Effector memory CD4-positive, alpha-beta T cell (primary cell): ENCODE data around the gene UQCRH.
"Not testable (repeated sequence)": the region's sequence is repeated elsewhere in the genome, so short reads cannot be mapped to it uniquely, and the experiment has no call there.

Experiments
- DNase-seq, 3 donors: peaks; one replicate each; pipeline ENCODE4 v3.0.0-alpha.2; 2020
- H3K27ac ChIP-seq: 2 replicates; pipeline ENCODE4 v1.7.0; 2013; ENCODE audit warnings: mild to moderate bottlenecking, low read length, moderate library complexity; ENCODE audit not compliant: insufficient read depth, poor library complexity, severe bottlenecking
- H3K27me3 ChIP-seq: replicated peaks from 2 replicates; pipeline ENCODE4 v1.7.0; 2013; ENCODE audit warnings: mild to moderate bottlenecking, low read length; ENCODE audit not compliant: insufficient read depth, control insufficient read depth, poor library complexity, severe bottlenecking
- H3K36me3 ChIP-seq: 2 replicates; pipeline ENCODE4 v1.7.0; 2013; ENCODE audit warnings: mild to moderate bottlenecking, low read length, moderate library complexity; ENCODE audit not compliant: control insufficient read depth, insufficient read depth
- H3K4me1 ChIP-seq: 2 replicates; pipeline ENCODE4 v1.7.0; 2013; ENCODE audit warnings: low read length, mild to moderate bottlenecking; ENCODE audit not compliant: control insufficient read depth, insufficient read depth, poor library complexity, severe bottlenecking
- H3K4me3 ChIP-seq: 2 replicates; pipeline ENCODE4 v1.7.0; 2013; ENCODE audit warnings: low read length, low read depth, mild to moderate bottlenecking; ENCODE audit not compliant: insufficient read depth, poor library complexity, severe bottlenecking
- H3K9me3 ChIP-seq: 2 replicates; pipeline ENCODE4 v1.7.0; 2013; ENCODE audit warnings: mild to moderate bottlenecking, low read length, moderate library complexity; ENCODE audit not compliant: control insufficient read depth

The UQCRH gene

DNA sequence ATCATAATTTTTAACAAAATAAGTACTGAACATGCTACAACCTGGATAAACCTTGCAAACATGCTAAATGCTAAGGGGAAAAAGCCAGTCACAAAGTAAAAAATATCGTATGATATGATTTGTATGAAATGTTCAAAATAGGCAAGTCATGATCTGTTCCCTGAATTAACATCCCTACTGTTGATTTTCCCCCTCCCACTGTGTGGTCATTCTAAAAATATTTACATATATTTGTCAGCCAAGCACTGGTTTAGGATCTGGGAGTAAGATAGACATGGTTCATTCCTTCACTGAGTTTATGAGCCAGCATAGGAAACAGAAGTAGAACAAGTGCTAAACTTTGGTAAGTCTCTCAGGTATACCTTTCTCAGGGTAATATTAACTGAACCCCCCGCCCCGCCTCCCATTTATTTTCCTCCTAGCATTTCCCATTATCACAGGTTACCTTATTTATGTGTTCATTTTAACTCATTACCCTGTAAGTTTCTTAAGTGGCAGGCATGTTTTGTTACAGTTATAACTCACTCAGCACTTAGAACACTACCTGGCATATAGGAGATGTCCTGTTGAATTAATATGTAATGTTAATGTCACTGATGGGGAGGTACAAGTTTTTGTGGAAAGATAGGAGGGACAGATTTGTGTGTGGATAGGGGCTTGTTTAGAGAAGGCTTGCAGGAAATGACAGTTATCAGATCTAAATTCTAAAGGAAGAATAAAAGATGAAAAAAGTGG is 12.3 kb downstream of the UQCRH start:
- Histone ChIP-seq H3K27me3 (no peaks in the 10 kb centered on the region), H3K36me3 (peaks cover 45% of the 10 kb centered on the region), H3K4me3 (no peak overlapping the region), H3K27ac (no peak overlapping the region), H3K9me3 (no peaks in the 10 kb centered on the region), H3K4me1 (no peaks in the 10 kb centered on the region)
- no peak for DNase-seq

DNA sequence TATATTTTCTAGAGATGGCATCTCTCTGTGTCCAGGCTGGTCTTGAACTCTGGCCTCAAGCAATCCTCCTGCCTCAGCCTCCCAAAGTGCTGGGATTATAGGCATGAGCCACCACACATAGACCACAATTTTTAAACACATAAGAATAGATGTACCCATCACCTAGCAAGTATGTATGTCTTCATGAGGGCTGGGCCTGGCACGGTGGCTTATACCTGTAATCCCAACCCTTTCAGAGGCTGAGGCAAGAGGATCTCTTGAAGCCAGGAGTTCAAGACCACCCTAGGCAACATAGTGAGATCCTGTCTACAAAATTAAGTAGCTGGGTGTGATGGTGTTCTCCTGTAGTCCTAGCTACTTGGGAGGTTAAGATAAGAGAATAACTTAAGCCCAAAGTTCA is 13.8 kb downstream of the UQCRH start:
- H3K27me3 ChIP-seq = no peaks in the 10 kb centered on the region
- H3K9me3 ChIP-seq = no peaks in the 10 kb centered on the region
- H3K27ac ChIP-seq = no peak overlapping the region
- DNase-seq = no peak
- H3K4me1 ChIP-seq = no peaks in the 10 kb centered on the region
- H3K36me3 ChIP-seq = peaks cover 31% of the 10 kb centered on the region
- H3K4me3 ChIP-seq = no peak overlapping the region

DNA sequence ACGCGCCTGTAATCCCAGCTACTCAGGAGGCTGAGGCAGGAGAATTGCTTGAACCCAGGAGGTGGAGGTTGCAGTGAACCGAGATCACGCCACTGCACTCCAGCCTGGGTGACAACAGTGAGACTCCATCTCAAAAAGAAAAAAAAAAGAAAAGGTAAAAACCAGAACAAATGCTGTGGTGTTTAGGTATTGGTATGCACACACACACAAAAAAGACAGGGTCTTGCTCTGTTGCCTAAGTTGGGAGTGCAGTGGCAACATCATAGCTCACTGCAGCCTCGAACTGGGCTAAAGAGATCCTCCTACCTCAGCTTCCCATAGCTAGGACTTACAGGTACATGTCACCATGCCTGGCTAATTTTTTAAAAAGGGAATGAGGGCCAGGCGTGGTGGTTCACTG is 15.8 kb downstream of the UQCRH start:
- H3K4me3 ChIP-seq, H3K27ac ChIP-seq, H3K9me3 ChIP-seq, DNase-seq, H3K4me1 ChIP-seq, H3K27me3 ChIP-seq: not testable (repeated sequence)
- peaks cover 18% of the 10 kb centered on the region for H3K36me3 ChIP-seq

DNA sequence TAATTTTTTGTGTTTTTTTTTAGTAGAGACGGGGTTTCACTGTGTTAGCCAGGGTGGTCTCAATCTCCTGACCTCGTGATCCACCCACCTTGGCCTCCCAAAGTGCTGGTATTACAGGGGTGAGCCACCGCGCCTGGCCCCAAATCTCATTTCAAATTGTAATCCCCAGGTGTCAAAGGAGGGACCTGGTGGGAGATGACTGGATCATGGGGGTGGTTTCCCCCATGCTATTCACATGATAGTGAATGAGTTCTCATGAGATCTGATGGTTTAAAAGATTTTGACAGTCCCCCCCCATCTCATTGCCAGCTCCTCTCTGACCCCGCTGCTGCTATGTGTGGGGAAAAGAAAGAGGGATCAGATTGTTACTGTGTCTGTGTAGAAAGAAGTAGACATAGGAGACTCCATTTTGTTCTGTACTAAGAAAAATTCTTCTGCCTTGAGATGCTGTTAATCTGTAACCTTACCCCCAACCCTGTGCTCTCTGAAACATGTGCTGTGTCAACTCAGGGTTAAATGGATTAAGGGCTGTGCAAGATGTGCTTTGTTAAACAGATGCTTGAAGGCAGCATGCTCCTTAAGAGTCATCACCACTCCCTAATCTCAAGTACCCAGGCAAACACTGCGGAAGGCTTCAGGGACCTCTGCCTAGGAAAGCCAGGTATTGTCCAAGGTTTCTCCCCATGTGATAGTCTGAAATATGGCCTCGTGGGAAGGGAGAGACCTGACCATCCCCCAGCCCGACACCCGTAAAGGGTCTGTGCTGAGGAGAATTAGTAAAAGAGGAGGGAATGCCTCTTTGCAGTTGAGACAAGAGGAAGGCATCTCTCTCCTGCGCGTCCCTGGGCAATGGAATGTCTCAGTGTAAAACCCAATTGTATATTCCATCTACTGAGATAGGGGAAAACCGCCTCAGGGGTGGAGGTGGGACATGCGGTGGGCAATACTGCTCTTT is 16.7 kb downstream of the UQCRH start:
- not testable (repeated sequence) for H3K27ac ChIP-seq, H3K36me3 ChIP-seq, H3K4me1 ChIP-seq, H3K4me3 ChIP-seq, DNase-seq, H3K27me3 ChIP-seq, H3K9me3 ChIP-seq

DNA sequence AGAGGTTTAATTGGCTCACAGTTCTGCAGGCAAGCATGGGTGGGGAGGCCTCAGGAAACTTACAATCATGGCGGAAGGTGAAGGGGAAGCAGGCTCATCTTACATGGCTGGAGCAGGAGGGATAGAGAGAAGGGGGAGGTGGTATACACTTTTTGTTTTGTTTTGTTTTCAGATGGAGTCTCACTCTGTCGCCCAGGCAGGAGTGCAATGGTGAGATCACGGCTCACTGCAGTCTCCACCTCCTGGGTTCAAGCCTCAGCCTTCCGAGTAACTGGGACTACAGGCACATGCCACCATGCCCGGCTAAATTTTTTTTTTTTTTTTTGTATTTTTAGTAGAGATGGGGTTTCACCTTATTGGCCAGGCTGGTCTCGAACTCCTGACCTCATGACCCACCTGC is 18.7 kb downstream of the UQCRH start:
- not testable (repeated sequence) for H3K4me1 ChIP-seq, H3K9me3 ChIP-seq, H3K4me3 ChIP-seq, H3K36me3 ChIP-seq, H3K27ac ChIP-seq, DNase-seq, H3K27me3 ChIP-seq

DNA sequence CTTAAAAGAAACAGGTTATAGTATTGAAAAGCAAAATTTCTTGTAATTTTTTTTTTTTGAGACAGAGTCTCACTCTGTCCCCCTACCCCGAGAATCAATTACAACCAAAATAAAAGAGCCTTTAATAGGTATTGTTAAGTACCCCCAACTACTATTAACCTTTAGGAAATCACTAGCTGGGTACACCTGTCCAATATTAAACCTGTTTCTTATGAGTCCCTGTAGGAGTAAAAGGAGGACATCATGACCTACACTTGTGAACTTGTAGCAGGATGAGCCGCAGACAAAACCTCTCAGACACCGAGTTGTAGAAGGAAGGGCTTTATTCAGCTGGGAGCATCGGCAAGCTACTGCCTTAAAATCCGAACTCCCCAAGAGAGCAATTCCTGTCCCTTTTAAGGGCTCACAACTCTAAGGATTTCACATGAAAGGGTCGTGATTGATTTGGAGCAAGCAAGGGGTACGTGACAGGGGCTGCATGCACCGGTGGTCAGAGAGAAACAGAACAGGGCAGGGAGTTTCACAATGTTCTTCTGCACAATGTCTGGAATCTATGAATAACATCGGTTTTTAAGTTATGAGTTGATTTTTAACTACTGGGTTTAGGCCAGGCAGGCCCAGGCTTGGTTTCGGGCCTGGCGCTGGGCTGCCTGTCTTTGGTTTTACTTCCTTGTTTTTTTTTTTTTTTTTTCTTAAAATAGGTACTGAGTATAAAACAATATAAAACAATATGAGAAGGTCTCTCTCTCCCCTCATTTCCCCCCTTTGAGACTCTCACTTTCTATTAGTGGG is 22.0 kb downstream of the UQCRH start:
- not testable (repeated sequence) for DNase-seq, H3K4me3 ChIP-seq, H3K9me3 ChIP-seq, H3K27me3 ChIP-seq, H3K36me3 ChIP-seq, H3K4me1 ChIP-seq, H3K27ac ChIP-seq

DNA sequence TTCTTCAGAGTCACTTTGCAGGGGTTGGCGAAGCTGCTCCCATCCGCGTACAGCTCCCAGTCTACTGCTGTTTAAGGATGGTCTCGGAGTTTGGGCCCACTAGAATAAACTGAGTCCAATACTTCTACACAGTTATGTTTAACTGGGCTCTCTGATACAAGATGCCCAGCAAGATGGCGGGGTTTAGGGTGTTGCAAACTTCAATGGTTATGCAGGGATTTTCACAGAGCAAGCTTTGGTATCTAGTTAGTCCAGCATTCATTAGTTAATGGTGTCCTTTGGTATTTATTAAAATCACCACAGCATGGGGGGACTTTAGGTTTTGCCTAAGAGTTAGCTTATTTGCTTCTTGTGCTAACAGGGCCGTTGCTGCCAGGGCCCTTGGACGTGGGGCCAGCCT is 24.7 kb downstream of the UQCRH start:
- H3K27me3 ChIP-seq = not testable (repeated sequence)

DNA sequence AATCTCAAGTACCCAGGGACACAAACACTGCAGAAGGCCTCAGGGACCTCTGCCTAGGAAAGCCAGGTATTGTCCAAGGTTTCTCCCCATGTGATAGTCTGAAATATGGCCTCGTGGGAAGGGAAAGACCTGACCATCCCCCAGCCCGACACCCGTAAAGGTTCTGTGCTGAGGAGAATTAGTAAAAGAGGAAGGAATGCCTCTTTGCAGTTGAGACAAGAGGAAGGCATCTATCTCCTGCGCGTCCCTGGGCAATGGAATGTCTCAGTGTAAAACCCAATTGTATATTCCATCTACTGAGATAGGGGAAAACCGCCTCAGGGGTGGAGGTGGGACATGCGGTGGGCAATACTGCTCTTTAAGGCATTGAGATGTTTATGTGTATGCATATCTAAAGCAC is 26.3 kb downstream of the UQCRH start:
- H3K4me3 ChIP-seq, H3K9me3 ChIP-seq, H3K27ac ChIP-seq, DNase-seq, H3K4me1 ChIP-seq, H3K36me3 ChIP-seq, H3K27me3 ChIP-seq: not testable (repeated sequence)

More for the DNA sequence above, 24.7 kb downstream of the UQCRH start:
- DNase-seq, H3K27ac ChIP-seq, H3K4me1 ChIP-seq, H3K36me3 ChIP-seq, H3K9me3 ChIP-seq, H3K4me3 ChIP-seq: not testable (repeated sequence)

DNA sequence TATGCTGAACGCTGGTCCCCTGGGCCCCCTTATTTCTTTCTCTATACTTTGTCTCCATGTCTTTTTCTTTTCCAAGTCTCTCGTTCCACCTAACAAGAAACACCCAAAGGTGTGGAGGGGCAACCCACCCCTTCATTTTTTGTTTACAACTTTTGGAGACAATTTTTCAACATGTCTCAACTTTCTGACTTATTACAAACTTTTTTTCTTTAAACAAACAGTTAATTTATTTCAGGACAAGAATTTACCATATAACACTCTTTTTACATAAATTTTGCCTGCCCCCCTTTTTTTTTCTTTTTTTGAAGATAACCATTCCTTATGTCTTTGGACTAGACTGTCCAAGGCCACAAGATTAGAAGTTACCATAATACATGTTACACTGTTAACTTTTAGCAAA is 26.9 kb downstream of the UQCRH start:
- not testable (repeated sequence) for H3K9me3 ChIP-seq, H3K27ac ChIP-seq, H3K4me3 ChIP-seq, H3K27me3 ChIP-seq, DNase-seq, H3K4me1 ChIP-seq, H3K36me3 ChIP-seq
